ENCODE data around the gene ATG4A.

- TF ChIP-seq CTCF (IDR thresholded peaks at IDR 0.05; ENCODE audit: borderline replicate concordance, extremely low read depth, low read length, poor library complexity, severe bottlenecking) (no peak), EZH2 (IDR thresholded peaks at IDR 0.05; ENCODE audit: borderline replicate concordance, low read depth, low read length, severe bottlenecking) (no peak)
Measured at GRCh38 chrX:108070891-108071290, 20.7 kb upstream of the ATG4A start.
